ENCODE measurements around the gene BPHL.

GRCh38 chr6:3194535-3195419, 76.3 kb downstream of the BPHL start:
- TF ChIP-seq CTCF (IDR thresholded peaks at IDR 0.05) (no peak), SMC3 (IDR thresholded peaks at IDR 0.05; ENCODE audit: low read depth, low read length) (no peak), RAD21 (IDR thresholded peaks at IDR 0.05; ENCODE audit: low read length) (no peak), GABPA (IDR thresholded peaks at IDR 0.05; ENCODE audit: low read depth) (no peak), POLR2AphosphoS5 (IDR thresholded peaks at IDR 0.05; ENCODE audit: low read depth, low read length) (no peak), MXI1 (IDR thresholded peaks at IDR 0.05; ENCODE audit: low read depth, low read length) (no peak), NRF1 (IDR thresholded peaks at IDR 0.05; ENCODE audit: low read depth, low read length) (no peak), TAF1 (IDR thresholded peaks at IDR 0.05; ENCODE audit: borderline replicate concordance, low read depth, low read length) (no peak), ELF1 (IDR thresholded peaks at IDR 0.05) (no peak), YY1 (IDR thresholded peaks at IDR 0.05; ENCODE audit: low read depth) (no peak), JUND (IDR thresholded peaks at IDR 0.05) (no peak), FOXM1 (IDR thresholded peaks at IDR 0.05; ENCODE audit: low read depth) (no peak)
- TF ChIP-seq, protein P1, sequence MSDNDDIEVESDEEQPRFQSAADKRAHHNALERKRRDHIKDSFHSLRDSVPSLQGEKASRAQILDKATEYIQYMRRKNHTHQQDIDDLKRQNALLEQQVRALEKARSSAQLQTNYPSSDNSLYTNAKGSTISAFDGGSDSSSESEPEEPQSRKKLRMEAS (IDR thresholded peaks at IDR 0.05; ENCODE audit: low read depth) = no peak
- TF ChIP-seq, protein P2, sequence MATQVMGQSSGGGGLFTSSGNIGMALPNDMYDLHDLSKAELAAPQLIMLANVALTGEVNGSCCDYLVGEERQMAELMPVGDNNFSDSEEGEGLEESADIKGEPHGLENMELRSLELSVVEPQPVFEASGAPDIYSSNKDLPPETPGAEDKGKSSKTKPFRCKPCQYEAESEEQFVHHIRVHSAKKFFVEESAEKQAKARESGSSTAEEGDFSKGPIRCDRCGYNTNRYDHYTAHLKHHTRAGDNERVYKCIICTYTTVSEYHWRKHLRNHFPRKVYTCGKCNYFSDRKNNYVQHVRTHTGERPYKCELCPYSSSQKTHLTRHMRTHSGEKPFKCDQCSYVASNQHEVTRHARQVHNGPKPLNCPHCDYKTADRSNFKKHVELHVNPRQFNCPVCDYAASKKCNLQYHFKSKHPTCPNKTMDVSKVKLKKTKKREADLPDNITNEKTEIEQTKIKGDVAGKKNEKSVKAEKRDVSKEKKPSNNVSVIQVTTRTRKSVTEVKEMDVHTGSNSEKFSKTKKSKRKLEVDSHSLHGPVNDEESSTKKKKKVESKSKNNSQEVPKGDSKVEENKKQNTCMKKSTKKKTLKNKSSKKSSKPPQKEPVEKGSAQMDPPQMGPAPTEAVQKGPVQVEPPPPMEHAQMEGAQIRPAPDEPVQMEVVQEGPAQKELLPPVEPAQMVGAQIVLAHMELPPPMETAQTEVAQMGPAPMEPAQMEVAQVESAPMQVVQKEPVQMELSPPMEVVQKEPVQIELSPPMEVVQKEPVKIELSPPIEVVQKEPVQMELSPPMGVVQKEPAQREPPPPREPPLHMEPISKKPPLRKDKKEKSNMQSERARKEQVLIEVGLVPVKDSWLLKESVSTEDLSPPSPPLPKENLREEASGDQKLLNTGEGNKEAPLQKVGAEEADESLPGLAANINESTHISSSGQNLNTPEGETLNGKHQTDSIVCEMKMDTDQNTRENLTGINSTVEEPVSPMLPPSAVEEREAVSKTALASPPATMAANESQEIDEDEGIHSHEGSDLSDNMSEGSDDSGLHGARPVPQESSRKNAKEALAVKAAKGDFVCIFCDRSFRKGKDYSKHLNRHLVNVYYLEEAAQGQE (IDR thresholded peaks at IDR 0.05; ENCODE audit: low read depth, low read length) = no peak

Measured in SK-N-SH (cell line).